Endodermal cell (in vitro differentiated cells): ENCODE results near the gene AADAT. TPM values are rescaled to one million over a fixed set of nuclear protein-coding genes. Genes with fewer than 3 reads are reported as not detected.

Experiments used
- DNase-seq: peaks from one replicate; pipeline ENCODE4 v3.0.0-alpha.2; 2017
- H3K27ac ChIP-seq: 2 replicates; pipeline ENCODE4 v1.5.1; 2013; ENCODE audit warnings: mild to moderate bottlenecking, low read depth, low read length, moderate library complexity
- H3K27me3 ChIP-seq: 2 replicates; pipeline ENCODE4 v1.6.1; 2013; ENCODE audit warnings: mild to moderate bottlenecking, low read length, moderate library complexity; ENCODE audit not compliant: insufficient read depth, control insufficient read depth, poor library complexity, severe bottlenecking
- H3K36me3 ChIP-seq: 2 replicates; pipeline ENCODE4 v1.7.0; 2013; ENCODE audit warnings: mild to moderate bottlenecking, low read length, moderate library complexity; ENCODE audit not compliant: control insufficient read depth, insufficient read depth
- H3K4me1 ChIP-seq: one replicate; pipeline ENCODE4 v1.7.0; 2013; ENCODE audit warnings: low read length; ENCODE audit not compliant: control insufficient read depth, insufficient read depth
- H3K4me3 ChIP-seq: 2 replicates; pipeline ENCODE4 v1.5.1; 2013; ENCODE audit warnings: mild to moderate bottlenecking, low read length, moderate library complexity
- H3K9ac ChIP-seq: 2 replicates; pipeline ENCODE4 v1.6.1; 2013; ENCODE audit warnings: mild to moderate bottlenecking, low read length, moderate library complexity; ENCODE audit not compliant: poor library complexity, severe bottlenecking; ENCODE audit errors: extremely low read depth
- H3K9me3 ChIP-seq: 2 replicates; pipeline ENCODE4 v1.6.1; 2013; ENCODE audit warnings: mild to moderate bottlenecking, low read length, moderate library complexity; ENCODE audit not compliant: control insufficient read depth
- H3K27ac Mint-ChIP-seq: 2 replicates; pipeline ENCODE4 v1.8.0; 2020; ENCODE audit warnings: mixed read lengths
- H3K27me3 Mint-ChIP-seq: 2 replicates; pipeline ENCODE4 v1.8.0; 2021; ENCODE audit warnings: mild to moderate bottlenecking, mixed read lengths; ENCODE audit not compliant: insufficient read depth
- H3K36me3 Mint-ChIP-seq: 2 replicates; pipeline ENCODE4 v1.8.0; 2020; ENCODE audit warnings: low read depth, mixed read lengths
- H3K4me1 Mint-ChIP-seq: 2 replicates; pipeline ENCODE4 v1.8.0; 2020; ENCODE audit warnings: mixed read lengths
- H3K4me3 Mint-ChIP-seq: 2 replicates; pipeline ENCODE4 v1.8.0; 2020; ENCODE audit warnings: mild to moderate bottlenecking, moderate library complexity, mixed read lengths
- H3K9me3 Mint-ChIP-seq: 2 replicates; pipeline ENCODE4 v1.8.0; 2020; ENCODE audit warnings: mild to moderate bottlenecking, mixed read lengths
- CTCF ChIP-seq: fragments of 200-600 bp; sonication (generic); conservative IDR thresholded peaks from 2 replicates; pipeline ENCODE4 v1.5.0; 2021; ENCODE audit warnings: antibody characterized with exemption, mild to moderate bottlenecking
- WGBS, 2 experiments: methylation state at CpG; one replicate each; pipeline versions ENCODE4 v1.1.5 to v1.1.7; 2013; ENCODE audit warnings: missing lambda C conversion rate in 2 of 2, mixed read lengths in 1 of 2; ENCODE audit not compliant: insufficient coverage in 1 of 2, insufficient read length in 1 of 2; 5-methylcytosine and 5-hydroxymethylcytosine counted together
- total RNA-seq, 2 donors: library from RNA; stranded (reverse); fragmentation: NEBNext Ultra II Directional in 1 of 2; extraction: Animal tissue kit (Norgen Biotek cat#: 25700) in 1 of 2; gene quantifications; 2 replicates in 1 of 2; 3 replicates in 1 of 2; pipeline ENCODE4 v1.2.1, GENCODE V29; 2021

The AADAT gene
- total RNA-seq, 2 donors from 2014 or later: 34.4 to 42.3 TPM

GRCh38 chr4:170037481-170037880 lies 52.3 kb downstream of the AADAT start:
- Histone ChIP-seq H3K4me3 (no peak overlapping the region), H3K9ac (no peak overlapping the region), H3K27me3 (no peaks in the 10 kb centered on the region), H3K9me3 (no peaks in the 10 kb centered on the region), H3K36me3 (no peaks in the 10 kb centered on the region), H3K4me1 (no peaks in the 10 kb centered on the region), H3K27ac (no peak overlapping the region)
- no peak overlapping the region for H3K4me3 Mint-ChIP-seq
- H3K27me3 Mint-ChIP-seq: no peaks in the 10 kb centered on the region
- TF ChIP-seq CTCF: no peak
- WGBS, 2 experiments: 96 to 100% methylated on average over 1 of the region's 1 CpG
- DNase-seq: no peak
- no peaks in the 10 kb centered on the region for H3K9me3 Mint-ChIP-seq
- H3K27ac Mint-ChIP-seq: no peak overlapping the region
- no peaks in the 10 kb centered on the region for H3K4me1 Mint-ChIP-seq
- H3K36me3 Mint-ChIP-seq: no peaks in the 10 kb centered on the region

- Mint-ChIP-seq H3K36me3 (no peaks in the 10 kb centered on the region), H3K9me3 (no peaks in the 10 kb centered on the region), H3K4me3 (no peak overlapping the region), H3K27me3 (peaks cover 4% of the 10 kb centered on the region), H3K4me1 (no peaks in the 10 kb centered on the region), H3K27ac (no peak overlapping the region)
- no peaks in the 10 kb centered on the region for H3K9me3 ChIP-seq
- H3K27me3 ChIP-seq: no peaks in the 10 kb centered on the region
- H3K4me3 ChIP-seq: no peak overlapping the region
- WGBS, 2 experiments: 100% methylated on average over 1 of the region's 3 CpGs
- H3K36me3 ChIP-seq: no peaks in the 10 kb centered on the region
- H3K27ac ChIP-seq: no peak overlapping the region
- H3K9ac ChIP-seq: no peak overlapping the region
- H3K4me1 ChIP-seq: no peaks in the 10 kb centered on the region
- no peak for DNase-seq
- TF ChIP-seq CTCF: no peak
These were observed 53.9 kb downstream of the AADAT start for GRCh38 chr4:170035845-170036244.

- Histone ChIP-seq H3K4me1 (no peaks in the 10 kb centered on the region), H3K4me3 (no peak overlapping the region), H3K27ac (no peak overlapping the region), H3K9ac (no peak overlapping the region), H3K36me3 (no peaks in the 10 kb centered on the region), H3K27me3 (peaks cover 5% of the 10 kb centered on the region), H3K9me3 (no peaks in the 10 kb centered on the region)
- 60 to 94% methylated on average over 1 of the region's 1 CpG for WGBS, 2 experiments
- no peaks in the 10 kb centered on the region for H3K9me3 Mint-ChIP-seq
- H3K27me3 Mint-ChIP-seq: peaks cover 4% of the 10 kb centered on the region
- H3K4me1 Mint-ChIP-seq: no peaks in the 10 kb centered on the region
- H3K27ac Mint-ChIP-seq: no peak overlapping the region
- H3K36me3 Mint-ChIP-seq: no peaks in the 10 kb centered on the region
- no peak for TF ChIP-seq CTCF
- H3K4me3 Mint-ChIP-seq: no peak overlapping the region
- no peak for DNase-seq
These were observed 54.5 kb downstream of the AADAT start for GRCh38 chr4:170035231-170035630.
